22Rv1 (cell line): ENCODE results near the gene P4HA2.

Experiments used
- ZFX ChIP-seq: fragments of 450-650 bp; IDR thresholded peaks from 2 replicates; pipeline ENCODE4 v1.6.1; 2017; ENCODE audit warnings: antibody characterized with exemption, borderline replicate concordance
- TF ChIP-seq, protein P1 (sequence below): fragments of 450-650 bp; IDR thresholded peaks from 2 replicates; pipeline ENCODE4 v1.5.1; 2017; ENCODE audit warnings: mild to moderate bottlenecking

- TF ChIP-seq, protein P1, sequence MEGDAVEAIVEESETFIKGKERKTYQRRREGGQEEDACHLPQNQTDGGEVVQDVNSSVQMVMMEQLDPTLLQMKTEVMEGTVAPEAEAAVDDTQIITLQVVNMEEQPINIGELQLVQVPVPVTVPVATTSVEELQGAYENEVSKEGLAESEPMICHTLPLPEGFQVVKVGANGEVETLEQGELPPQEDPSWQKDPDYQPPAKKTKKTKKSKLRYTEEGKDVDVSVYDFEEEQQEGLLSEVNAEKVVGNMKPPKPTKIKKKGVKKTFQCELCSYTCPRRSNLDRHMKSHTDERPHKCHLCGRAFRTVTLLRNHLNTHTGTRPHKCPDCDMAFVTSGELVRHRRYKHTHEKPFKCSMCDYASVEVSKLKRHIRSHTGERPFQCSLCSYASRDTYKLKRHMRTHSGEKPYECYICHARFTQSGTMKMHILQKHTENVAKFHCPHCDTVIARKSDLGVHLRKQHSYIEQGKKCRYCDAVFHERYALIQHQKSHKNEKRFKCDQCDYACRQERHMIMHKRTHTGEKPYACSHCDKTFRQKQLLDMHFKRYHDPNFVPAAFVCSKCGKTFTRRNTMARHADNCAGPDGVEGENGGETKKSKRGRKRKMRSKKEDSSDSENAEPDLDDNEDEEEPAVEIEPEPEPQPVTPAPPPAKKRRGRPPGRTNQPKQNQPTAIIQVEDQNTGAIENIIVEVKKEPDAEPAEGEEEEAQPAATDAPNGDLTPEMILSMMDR: no peak
- TF ChIP-seq ZFX: no peak
These were observed 12.3 kb downstream of the P4HA2 start for GRCh38 chr5:132215329-132215728.
